Natural killer cell (primary cell): ENCODE measurements around the gene SHB. TPM values are rescaled to one million over a fixed set of nuclear protein-coding genes. Genes with fewer than 3 reads are reported as not detected.

Experiments used
- ATAC-seq, 3 donors: fragments of 150-1000 bp in 2 of 3; fragments of 200-7000 bp in 1 of 3; cut with Tn5 transposase; 1 replicate in 1 of 3; 2 replicates in 2 of 3; pipeline ENCODE4 v1.10.0; 2021; ENCODE audit warnings: mild to moderate bottlenecking in 2 of 3, moderate library complexity in 2 of 3
- DNase-seq, 2 donors: peaks; one replicate each; pipeline versions ENCODE4 v3.0.0 to v3.0.0-alpha.2; 2013 to 2021; ENCODE audit warnings: mixed read lengths in 1 of 2
- H3K27ac ChIP-seq: one replicate; pipeline ENCODE4 v1.5.1; 2013; ENCODE audit warnings: mild to moderate bottlenecking, low read length
- H3K27me3 ChIP-seq: one replicate; pipeline ENCODE4 v1.6.1; 2013; ENCODE audit warnings: low read length; ENCODE audit not compliant: control insufficient read depth, insufficient read depth
- H3K36me3 ChIP-seq: one replicate; pipeline ENCODE4 v1.6.1; 2013; ENCODE audit warnings: low read length; ENCODE audit not compliant: control insufficient read depth, insufficient read depth
- H3K4me1 ChIP-seq: one replicate; pipeline ENCODE4 v1.6.1; 2013; ENCODE audit warnings: low read length; ENCODE audit not compliant: control insufficient read depth, insufficient read depth
- H3K4me3 ChIP-seq: one replicate; pipeline ENCODE4 v1.5.1; 2013; ENCODE audit warnings: low read length
- H3K9me3 ChIP-seq: one replicate; pipeline ENCODE4 v1.6.1; 2013; ENCODE audit warnings: low read length; ENCODE audit not compliant: control insufficient read depth, insufficient read depth
- H3K27ac Mint-ChIP-seq, 2 donors: one replicate each; pipeline ENCODE4 v1.8.0; 2022; ENCODE audit warnings: mild to moderate bottlenecking in 2 of 2, mixed read lengths in 2 of 2, moderate library complexity in 1 of 2
- H3K27me3 Mint-ChIP-seq, 2 donors: one replicate each; pipeline ENCODE4 v1.8.0; 2022; ENCODE audit warnings: low read depth in 2 of 2, mixed read lengths in 2 of 2
- H3K36me3 Mint-ChIP-seq: one replicate; pipeline ENCODE4 v1.8.0; 2022; ENCODE audit warnings: mixed read lengths
- H3K4me1 Mint-ChIP-seq, 2 donors: one replicate each; pipeline ENCODE4 v1.8.0; 2022; ENCODE audit warnings: mixed read lengths in 2 of 2
- H3K4me3 Mint-ChIP-seq: one replicate; pipeline ENCODE4 v1.8.0; 2022; ENCODE audit warnings: mild to moderate bottlenecking, moderate library complexity, mixed read lengths
- H3K9me3 Mint-ChIP-seq, 2 donors: one replicate each; pipeline ENCODE4 v1.8.0; 2022; ENCODE audit warnings: mixed read lengths in 2 of 2
- WGBS: methylation state at CpG from one replicate; pipeline ENCODE4 v1.1.7; 2013; ENCODE audit warnings: missing lambda C conversion rate; ENCODE audit not compliant: insufficient coverage; 5-methylcytosine and 5-hydroxymethylcytosine counted together
- intact Hi-C: fragments of 100-400 bp; cut with micrococcal nuclease; formaldehyde crosslinking; loops from one replicate; pipeline ENCODE4 v1.14.2; 2022
- total RNA-seq, 4 donors: library from RNA; stranded (reverse); fragments of 120-200 nt in 1 of 4; gene quantifications; one replicate each; pipeline versions ENCODE4 v1.2.3 to v1.2.4, GENCODE V29; 2013 to 2022
- TF ChIP-seq, protein P1 (sequence below): fragments of 200-600 bp; IDR thresholded peaks from one replicate; pipeline ENCODE4 v1.8.0; 2022; ENCODE audit warnings: antibody characterized with exemption

Gene SHB
- total RNA-seq, 3 donors from 2014 or later (not counting 1 experiment from before 2014, with no cell fraction given), result 2.7 to 7.1 (median 2.9) TPM

DNA sequence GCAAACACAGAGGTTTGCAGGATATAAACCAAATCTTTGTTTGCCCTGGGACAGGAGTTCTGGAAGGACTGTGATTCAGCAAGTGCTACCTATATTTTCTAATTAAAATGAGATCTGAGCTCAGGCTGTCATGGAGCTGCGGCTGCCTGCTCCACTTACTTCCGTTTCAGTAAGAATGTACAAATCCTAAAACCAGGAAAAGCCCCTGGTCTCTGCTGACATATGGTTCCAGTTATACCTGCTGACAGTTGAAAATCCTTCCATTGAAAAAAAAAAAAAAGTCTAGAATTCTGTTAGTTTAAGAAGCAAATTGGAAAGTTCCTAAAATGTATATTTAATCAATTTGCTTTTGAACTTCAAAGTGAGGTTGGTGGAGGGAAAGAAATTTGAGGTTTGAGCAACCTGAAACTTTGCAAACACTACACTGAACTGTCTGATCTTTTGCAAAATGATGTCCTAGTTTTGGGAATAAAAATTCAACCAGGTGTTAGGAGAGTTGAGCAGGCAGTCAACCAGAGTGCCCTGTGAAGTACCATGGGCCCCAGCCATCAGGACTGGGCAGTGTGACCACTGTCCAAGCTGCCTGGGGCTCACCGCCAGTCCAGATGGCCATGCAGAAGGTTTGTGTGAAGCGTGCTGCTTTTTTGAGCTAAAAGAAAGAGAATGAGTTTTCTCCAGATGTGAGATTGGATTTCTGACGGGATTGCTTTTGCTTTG lies 50.6 kb downstream of the SHB start:
- H3K4me1 Mint-ChIP-seq, result no peaks in the 10 kb centered on the region
- Histone ChIP-seq H3K4me3 (no peak overlapping the region), H3K27ac (no peak overlapping the region), H3K36me3 (no peaks in the 10 kb centered on the region), H3K4me1 (no peaks in the 10 kb centered on the region), H3K27me3 (no peaks in the 10 kb centered on the region), H3K9me3 (no peaks in the 10 kb centered on the region)
- ATAC-seq (no peak), DNase-seq (no peak)
- H3K27me3 Mint-ChIP-seq, result no peaks in the 10 kb centered on the region
- no peak overlapping the region for H3K27ac Mint-ChIP-seq
- WGBS, result 90% methylated on average over 5 of the region's 5 CpGs
- H3K36me3 Mint-ChIP-seq, result no peaks in the 10 kb centered on the region
- intact Hi-C loops, result no loop called here
- no peak overlapping the region for H3K4me3 Mint-ChIP-seq
- TF ChIP-seq, protein P1, sequence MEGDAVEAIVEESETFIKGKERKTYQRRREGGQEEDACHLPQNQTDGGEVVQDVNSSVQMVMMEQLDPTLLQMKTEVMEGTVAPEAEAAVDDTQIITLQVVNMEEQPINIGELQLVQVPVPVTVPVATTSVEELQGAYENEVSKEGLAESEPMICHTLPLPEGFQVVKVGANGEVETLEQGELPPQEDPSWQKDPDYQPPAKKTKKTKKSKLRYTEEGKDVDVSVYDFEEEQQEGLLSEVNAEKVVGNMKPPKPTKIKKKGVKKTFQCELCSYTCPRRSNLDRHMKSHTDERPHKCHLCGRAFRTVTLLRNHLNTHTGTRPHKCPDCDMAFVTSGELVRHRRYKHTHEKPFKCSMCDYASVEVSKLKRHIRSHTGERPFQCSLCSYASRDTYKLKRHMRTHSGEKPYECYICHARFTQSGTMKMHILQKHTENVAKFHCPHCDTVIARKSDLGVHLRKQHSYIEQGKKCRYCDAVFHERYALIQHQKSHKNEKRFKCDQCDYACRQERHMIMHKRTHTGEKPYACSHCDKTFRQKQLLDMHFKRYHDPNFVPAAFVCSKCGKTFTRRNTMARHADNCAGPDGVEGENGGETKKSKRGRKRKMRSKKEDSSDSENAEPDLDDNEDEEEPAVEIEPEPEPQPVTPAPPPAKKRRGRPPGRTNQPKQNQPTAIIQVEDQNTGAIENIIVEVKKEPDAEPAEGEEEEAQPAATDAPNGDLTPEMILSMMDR, result no peak
- no peaks in the 10 kb centered on the region for H3K9me3 Mint-ChIP-seq

DNA sequence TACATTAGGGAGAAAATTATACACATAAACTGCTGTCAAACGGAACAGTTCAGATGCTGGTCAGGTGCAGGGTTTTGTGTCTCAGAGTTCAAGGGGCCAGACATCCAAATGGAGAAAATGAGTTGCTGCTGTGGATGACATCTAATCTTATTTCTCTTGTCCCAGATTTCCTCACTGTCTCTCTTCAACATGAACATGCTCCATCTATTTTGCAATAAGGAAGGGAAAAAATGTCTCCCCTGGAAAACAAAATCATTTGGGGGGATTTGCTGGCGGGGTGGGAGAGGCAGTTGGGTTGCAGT lies 51.2 kb downstream of the SHB start:
- ATAC-seq (no peak), DNase-seq (no peak)
- TF ChIP-seq, protein P1, result no peak
- Histone ChIP-seq H3K9me3 (no peaks in the 10 kb centered on the region), H3K27ac (no peak overlapping the region), H3K4me1 (no peaks in the 10 kb centered on the region), H3K27me3 (no peaks in the 10 kb centered on the region), H3K4me3 (no peak overlapping the region), H3K36me3 (no peaks in the 10 kb centered on the region)
- Mint-ChIP-seq H3K27me3 (no peaks in the 10 kb centered on the region), H3K4me3 (no peak overlapping the region), H3K27ac (no peak overlapping the region), H3K9me3 (no peaks in the 10 kb centered on the region), H3K4me1 (no peaks in the 10 kb centered on the region), H3K36me3 (no peaks in the 10 kb centered on the region)
- 69% methylated on average over 2 of the region's 2 CpGs for WGBS
- intact Hi-C loops, result no loop called here

GRCh38 chr9:38017149-38017884 lies 51.7 kb downstream of the SHB start:
- Mint-ChIP-seq H3K4me3 (no peak overlapping the region), H3K27me3 (no peaks in the 10 kb centered on the region), H3K27ac (no peak overlapping the region), H3K36me3 (no peaks in the 10 kb centered on the region), H3K9me3 (no peaks in the 10 kb centered on the region), H3K4me1 (no peaks in the 10 kb centered on the region)
- intact Hi-C loops, result no loop called here
- TF ChIP-seq, protein P1, result no peak
- Histone ChIP-seq H3K4me1 (no peaks in the 10 kb centered on the region), H3K9me3 (no peaks in the 10 kb centered on the region), H3K27ac (no peak overlapping the region), H3K36me3 (no peaks in the 10 kb centered on the region), H3K27me3 (no peaks in the 10 kb centered on the region), H3K4me3 (no peak overlapping the region)
- ATAC-seq (no peak), DNase-seq (no peak)
- WGBS, result 89% methylated on average over 13 of the region's 13 CpGs
